Keratinocyte (primary cell): ENCODE results near the gene BCAT1.

Experiments
- EZH2 ChIP-seq: IDR thresholded peaks from one replicate; pipeline ENCODE4 v1.6.1; 2012; ENCODE audit warnings: inconsistent platforms, mild to moderate bottlenecking, low read length, moderate library complexity
- TF ChIP-seq, protein P1 (sequence below), 3 experiments: IDR thresholded peaks in 1 of 3; conservative IDR thresholded peaks in 1 of 3; optimal IDR thresholded peaks in 1 of 3; 2 replicates in 2 of 3; 3 replicates in 1 of 3; pipeline versions ENCODE3 to v1.5.1; 2011; ENCODE audit warnings: low read length in 3 of 3, mild to moderate bottlenecking in 3 of 3, moderate library complexity in 2 of 3, control low read depth in 1 of 3, inconsistent platforms in 1 of 3; ENCODE audit not compliant: insufficient read depth in 2 of 3; ENCODE audit errors: extremely low read depth in 1 of 3

DNA sequence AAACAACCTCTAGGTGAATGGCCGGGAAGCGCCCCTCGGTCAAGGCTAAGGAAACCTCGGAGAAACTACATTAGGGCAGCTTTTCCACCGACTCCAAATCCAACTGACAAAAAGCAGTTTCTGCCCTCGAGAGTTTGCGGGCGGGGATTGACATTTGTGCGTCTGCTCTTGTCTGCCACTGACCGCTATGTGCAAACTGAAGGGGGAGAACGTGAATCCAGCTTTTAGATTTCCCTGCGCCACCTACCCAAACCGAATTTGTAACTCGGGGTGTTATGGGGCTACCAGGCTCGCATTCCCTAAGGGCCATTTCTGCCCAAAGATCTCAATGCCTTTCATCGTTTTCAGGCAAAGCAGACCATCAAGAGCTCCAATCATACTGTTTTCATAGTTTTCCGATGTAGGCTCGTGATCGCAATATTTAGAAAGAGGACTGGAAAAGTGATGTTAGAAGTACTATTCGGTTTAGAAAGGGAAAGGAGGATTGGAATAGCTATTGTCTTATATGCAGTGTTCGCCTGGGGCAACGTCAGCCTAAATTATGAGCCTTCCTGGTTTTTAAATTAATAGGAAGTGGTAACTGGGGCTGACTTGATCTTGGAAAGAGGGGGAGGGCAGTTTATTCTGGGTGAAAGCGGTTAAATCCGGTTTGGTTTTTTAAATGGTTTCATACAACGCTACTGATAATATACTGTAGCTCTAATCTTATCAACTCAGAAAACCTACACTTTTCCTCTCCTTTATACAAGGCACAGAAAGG is 45.4 kb downstream of the BCAT1 start:
- no peak for TF ChIP-seq EZH2
- TF ChIP-seq, protein P1, sequence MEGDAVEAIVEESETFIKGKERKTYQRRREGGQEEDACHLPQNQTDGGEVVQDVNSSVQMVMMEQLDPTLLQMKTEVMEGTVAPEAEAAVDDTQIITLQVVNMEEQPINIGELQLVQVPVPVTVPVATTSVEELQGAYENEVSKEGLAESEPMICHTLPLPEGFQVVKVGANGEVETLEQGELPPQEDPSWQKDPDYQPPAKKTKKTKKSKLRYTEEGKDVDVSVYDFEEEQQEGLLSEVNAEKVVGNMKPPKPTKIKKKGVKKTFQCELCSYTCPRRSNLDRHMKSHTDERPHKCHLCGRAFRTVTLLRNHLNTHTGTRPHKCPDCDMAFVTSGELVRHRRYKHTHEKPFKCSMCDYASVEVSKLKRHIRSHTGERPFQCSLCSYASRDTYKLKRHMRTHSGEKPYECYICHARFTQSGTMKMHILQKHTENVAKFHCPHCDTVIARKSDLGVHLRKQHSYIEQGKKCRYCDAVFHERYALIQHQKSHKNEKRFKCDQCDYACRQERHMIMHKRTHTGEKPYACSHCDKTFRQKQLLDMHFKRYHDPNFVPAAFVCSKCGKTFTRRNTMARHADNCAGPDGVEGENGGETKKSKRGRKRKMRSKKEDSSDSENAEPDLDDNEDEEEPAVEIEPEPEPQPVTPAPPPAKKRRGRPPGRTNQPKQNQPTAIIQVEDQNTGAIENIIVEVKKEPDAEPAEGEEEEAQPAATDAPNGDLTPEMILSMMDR (optimal IDR thresholded peaks at IDR 0.05 in 1 of 3, IDR thresholded peaks at IDR 0.05 in 1 of 3, conservative IDR thresholded peaks at IDR 0.05 in 1 of 3; ENCODE audit: extremely low read depth in 1 of 3, insufficient read depth in 2 of 3, low read length in 3 of 3), result no peak
